HG03354 (cell line): Measurements from ENCODE around the gene PACS2.

ENCODE experiments used
- ATAC-seq: cut with Tn5 transposase; IDR thresholded peaks from one replicate; pipeline ENCODE4 v1.9.1; 2021; ENCODE audit warnings: mild to moderate bottlenecking; ENCODE audit not compliant: unreplicated experiment, poor library complexity, severe bottlenecking

The PACS2 gene

DNA sequence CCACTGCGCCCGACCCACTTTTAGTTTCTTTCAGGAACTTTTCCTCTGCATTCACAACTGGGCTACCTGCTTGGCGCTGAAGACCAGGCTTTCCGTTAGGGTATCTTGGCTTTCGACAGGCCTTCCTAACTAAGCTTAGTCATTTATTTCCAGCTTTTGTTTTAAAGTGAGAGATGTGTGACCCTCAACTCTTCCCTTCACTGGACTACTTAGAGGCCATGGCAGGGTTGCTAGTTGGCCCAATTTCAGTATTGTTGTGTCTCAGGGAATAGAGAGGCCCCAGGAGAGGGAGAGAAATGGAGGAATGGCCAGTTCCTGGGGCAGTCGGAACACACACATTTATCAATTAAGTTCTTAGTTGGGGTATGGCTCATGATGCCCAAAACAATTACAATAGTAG lies 115.5 kb downstream of the PACS2 start:
- no peak for ATAC-seq

- ATAC-seq: no peak
Observed at GRCh38 chr14:105430565-105430964, 116.0 kb downstream of the PACS2 start.

GRCh38 chr14:105431256-105431655 lies 116.7 kb downstream of the PACS2 start:
- no peak for ATAC-seq

- ATAC-seq: no peak
Observed at GRCh38 chr14:105432657-105433056, 118.1 kb downstream of the PACS2 start.

DNA sequence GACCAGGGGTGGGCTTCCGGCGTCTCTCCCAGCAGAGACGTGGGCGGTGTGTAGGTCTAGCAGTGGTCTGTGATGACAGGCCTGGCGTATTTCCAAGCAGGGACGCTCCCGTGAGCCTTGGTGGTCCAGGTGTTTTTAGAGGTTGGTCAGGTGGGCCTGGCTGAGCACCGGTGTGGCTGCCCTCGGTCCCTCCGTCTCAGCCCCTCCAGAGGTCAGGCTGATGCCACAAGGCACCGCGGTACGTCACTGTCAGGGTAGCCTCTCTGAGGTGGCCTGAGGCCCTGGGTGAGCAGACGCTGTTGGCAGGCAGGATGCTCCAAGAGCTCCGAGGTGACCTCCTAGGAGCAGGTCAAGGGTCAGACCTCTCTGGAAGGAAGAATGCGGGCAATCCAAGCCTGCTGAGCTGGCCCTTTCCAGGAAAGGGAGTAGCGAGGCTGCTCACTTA lies 118.6 kb downstream of the PACS2 start:
- ATAC-seq: no peak

GRCh38 chr14:105436402-105436801 lies 121.9 kb downstream of the PACS2 start:
- no peak for ATAC-seq

DNA sequence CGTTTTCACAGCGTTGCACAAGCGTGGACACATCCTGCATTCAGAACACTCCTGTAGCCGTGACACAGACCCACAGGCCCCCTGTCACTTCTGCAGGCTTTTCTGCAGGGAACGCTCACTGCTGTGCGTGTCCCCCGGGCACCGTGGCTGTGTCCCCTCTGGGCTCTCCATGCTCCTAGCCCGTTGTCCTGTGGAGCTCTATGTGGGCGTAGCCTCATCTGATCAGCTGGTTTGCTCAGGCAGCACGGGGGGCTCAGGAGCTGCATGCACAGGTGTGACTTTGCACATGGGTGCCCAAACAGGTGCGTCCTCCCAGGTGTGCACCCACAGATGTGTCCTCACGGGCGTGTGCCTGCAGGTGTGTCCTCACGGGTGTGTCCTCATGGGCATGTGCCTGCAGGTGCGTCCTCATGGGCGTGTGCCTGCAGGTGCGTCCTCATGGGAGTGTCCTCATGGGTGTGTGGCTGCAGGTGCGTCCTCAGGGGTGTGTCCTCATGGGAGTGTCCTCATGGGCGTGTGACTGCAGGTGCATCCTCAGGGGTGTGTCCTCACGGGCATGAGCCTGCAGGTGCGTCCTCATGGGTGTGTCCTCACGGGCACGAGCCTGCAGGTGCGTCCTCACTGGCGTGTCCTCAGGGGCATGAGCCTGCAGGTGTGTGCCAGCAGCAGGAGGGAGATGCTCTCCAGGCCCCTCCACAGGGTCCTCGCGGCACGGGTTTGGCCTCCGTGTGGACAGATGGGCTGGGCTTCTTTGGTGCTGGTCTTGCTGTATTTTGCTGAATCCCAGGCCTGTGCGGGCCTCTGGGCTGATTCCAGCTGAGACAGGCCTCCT lies 122.6 kb downstream of the PACS2 start:
- ATAC-seq: no peak

DNA sequence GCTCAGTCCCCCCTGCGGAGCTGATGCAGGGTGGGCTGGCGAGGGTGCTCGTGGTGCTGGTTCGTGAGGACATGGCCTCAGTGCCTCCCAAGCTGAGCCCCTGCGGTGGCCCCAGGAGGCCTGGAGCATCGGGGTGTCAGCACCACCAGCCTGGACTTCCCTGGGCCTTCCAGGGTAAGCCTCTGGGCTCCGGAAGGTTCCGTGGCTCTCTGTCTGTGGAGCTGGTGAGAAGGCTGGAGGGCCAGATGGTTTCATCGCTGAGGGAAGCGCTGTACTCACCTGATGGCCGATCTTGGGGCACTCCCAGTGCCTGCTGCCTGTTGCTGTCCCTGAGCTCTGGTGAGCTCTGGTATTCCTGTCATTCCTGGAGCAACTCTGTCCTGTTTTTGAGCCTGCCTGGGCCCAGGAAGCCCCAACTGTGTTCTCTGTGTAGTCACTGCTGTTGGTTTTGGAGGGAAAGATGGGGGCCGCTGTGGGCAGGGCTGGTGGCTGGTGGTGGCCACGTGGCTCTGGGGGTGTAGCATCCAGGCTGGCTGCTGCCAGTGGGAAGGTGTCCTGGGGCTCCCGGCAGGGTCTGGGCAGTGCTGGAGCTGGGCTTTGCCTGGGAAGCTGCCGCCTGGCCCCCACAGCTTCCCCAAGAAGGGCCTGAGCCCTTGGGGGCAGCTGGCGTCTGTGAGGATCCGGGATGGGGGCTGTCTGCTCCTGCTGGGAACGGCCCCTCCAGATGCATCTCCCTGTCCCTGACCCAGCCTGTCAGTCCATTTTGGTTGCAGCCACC lies 123.4 kb downstream of the PACS2 start:
- ATAC-seq: no peak

- no peak for ATAC-seq
Observed at GRCh38 chr14:105439179-105439578, 124.6 kb downstream of the PACS2 start.

DNA sequence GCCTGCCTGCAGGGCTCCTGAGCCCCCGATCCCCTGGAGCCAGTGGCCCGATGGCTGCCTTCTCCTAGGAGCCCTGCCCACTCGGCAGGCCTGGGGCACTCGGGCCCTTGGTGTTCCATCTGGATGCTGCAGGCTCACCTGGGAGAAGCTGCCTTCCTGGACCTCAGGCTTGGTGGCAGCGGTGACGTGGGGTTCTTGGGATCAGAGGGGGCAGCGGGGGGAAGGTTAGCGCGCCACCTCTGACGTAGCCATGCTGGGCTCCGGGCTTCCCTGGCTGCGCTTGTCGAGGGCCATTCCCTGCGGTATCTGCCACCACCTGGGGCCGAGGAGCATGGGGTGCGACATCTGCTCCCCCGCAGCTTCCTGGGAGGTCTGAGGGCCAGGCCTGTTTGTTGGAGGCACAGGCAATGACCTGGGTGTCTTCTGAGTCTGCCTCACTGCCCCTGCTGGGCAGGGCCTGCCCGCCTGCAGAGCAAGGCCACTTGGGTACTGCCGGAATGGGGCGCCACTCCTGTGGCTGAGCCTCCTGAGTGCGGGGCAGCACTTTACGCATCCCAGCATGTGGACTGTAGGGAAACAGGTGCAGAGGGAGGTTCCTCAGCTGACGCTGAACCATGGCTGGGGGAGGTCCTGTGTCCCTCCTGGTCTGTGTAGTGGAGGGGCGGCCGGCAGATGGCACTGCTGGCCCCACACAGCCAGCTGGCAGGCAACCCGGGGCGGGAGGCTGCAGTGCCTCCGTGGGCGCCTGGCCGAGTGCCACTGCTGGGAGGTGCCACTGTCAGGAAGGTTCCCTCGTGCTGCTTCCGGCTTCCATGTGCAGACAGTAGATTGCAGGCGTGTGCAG lies 125.4 kb downstream of the PACS2 start:
- ATAC-seq: no peak

- no peak for ATAC-seq
Observed at GRCh38 chr14:105440554-105440900, 126.0 kb downstream of the PACS2 start.

GRCh38 chr14:105440992-105441391 lies 126.4 kb downstream of the PACS2 start:
- no peak for ATAC-seq

- ATAC-seq: no peak
Observed at GRCh38 chr14:105442125-105442524, 127.6 kb downstream of the PACS2 start.

DNA sequence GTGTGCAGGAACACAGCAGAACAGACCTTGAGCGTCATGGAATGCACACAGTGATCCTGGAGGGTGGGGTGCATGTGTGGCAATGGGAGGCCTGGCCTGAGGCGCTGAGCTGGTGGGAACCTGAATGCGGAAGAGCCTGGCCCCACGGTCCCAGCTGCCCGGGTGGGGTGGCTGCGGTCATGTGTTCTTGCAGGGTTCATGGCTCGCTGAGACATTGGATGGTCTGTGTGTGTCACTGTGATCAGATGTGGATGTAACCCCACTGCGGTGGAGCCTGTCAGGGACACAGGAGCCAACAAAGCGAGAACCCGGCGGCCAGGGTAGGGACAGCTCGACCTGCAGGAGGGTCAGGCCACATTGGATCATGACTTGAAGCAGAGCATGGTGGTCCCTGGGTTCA lies 128.3 kb downstream of the PACS2 start:
- ATAC-seq: no peak

DNA sequence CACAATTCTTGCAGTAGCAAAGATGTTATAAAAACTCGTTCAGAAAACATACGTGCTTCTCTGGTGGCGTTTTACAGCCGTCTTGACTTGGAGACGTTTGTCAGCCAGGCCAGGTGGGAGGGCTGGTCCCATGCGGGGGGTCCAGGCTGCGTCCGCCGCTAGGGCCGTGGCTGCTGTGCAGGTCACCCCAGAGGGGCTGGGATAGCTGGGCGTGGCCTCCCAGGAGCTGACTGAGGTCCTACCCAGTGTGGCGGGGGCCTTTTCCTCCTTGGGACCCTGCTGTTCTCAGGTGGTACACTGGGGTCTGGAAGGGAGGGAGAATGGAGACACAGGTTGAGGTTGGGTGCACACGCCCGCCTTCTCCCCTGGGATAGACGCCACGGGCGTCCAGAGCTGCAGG lies 130.3 kb downstream of the PACS2 start:
- ATAC-seq: no peak

GRCh38 chr14:105445290-105445689 lies 130.7 kb downstream of the PACS2 start:
- no peak for ATAC-seq

DNA sequence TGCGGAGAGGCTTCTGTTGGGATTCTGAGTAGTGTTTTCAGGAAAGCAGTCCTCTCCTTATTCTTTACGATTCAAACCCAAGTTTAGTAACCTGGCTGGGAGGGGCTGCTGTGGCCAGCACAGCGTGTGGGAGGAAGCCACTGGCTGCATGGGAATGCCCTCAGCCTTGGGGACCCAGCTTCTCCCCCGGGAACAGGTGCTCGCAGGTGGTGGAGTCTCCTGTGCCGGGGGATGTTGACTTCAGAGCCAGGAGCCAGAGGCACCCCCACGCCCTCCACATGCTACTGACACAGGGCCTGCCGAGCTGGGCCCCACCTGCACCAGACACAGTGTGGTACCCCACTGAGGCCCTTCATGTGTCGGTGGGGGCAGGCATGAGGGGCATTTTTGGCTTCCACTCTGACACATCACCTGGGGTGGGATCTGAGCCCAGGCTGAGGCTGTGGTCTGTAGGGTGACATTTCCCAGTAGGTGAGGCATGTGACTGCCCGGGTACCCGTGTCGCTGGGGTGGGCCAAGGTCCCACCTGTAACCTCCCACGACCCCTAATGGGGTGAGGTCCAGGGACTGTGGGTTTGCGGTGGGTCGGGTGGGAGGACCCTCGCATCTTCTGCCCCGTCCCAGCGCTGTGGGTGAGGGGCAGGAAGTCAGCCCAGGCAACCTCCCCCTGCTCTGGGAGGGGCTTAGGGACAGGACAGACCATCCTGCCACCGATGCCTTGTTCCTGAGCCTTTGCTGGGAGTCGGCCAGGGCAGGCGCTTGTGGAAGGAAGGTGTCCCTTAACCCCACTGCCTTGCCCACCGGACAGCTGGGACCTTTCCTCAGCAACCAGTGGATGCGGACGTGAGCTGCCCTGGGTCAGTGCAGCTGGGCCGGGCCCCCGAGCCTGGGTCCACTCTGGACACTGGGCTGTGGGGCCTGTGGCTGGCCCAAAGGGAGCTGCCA lies 131.6 kb downstream of the PACS2 start:
- ATAC-seq: no peak

GRCh38 chr14:105446971-105447370 lies 132.4 kb downstream of the PACS2 start:
- no peak for ATAC-seq
